Neuronal stem cell (in vitro differentiated cells): ENCODE measurements around the gene FCER1G.

Source experiments
- DNase-seq: peaks from one replicate; pipeline ENCODE4 v3.0.0-alpha.2; 2013; ENCODE audit warnings: low spot score
- H2AFZ ChIP-seq: one replicate; pipeline ENCODE4 v1.6.1; 2013; ENCODE audit warnings: mild to moderate bottlenecking, low read length, inconsistent platforms
- H2AK5ac ChIP-seq: 2 replicates; pipeline ENCODE4 v1.6.1; 2013; ENCODE audit warnings: low read depth, mild to moderate bottlenecking, inconsistent platforms, low read length, moderate library complexity, mixed read lengths
- H2BK120ac ChIP-seq: 2 replicates; pipeline ENCODE4 v1.6.1; 2013; ENCODE audit warnings: low read depth, mild to moderate bottlenecking, inconsistent platforms, low read length, moderate library complexity, mixed read lengths
- H2BK12ac ChIP-seq: one replicate; pipeline ENCODE4 v1.6.1; 2013; ENCODE audit warnings: low read length, inconsistent platforms
- H2BK15ac ChIP-seq: 2 replicates; pipeline ENCODE4 v1.6.1; 2013; ENCODE audit warnings: mild to moderate bottlenecking, low read length, inconsistent platforms, mixed read lengths
- H2BK5ac ChIP-seq: one replicate; pipeline ENCODE4 v1.6.1; 2013; ENCODE audit warnings: inconsistent platforms, mild to moderate bottlenecking, low read length, moderate library complexity
- H3K14ac ChIP-seq: one replicate; pipeline ENCODE4 v1.6.1; 2013; ENCODE audit warnings: low read length, inconsistent platforms
- H3K18ac ChIP-seq: 2 replicates; pipeline ENCODE4 v1.6.1; 2013; ENCODE audit warnings: low read length, inconsistent platforms
- H3K23ac ChIP-seq: 2 replicates; pipeline ENCODE4 v1.6.1; 2013; ENCODE audit warnings: low read depth, mild to moderate bottlenecking, mixed read lengths, low read length, inconsistent platforms; ENCODE audit not compliant: poor library complexity
- H3K27ac ChIP-seq: replicated peaks from 3 replicates; pipeline ENCODE4 v1.5.1; 2013; ENCODE audit warnings: low read length, inconsistent platforms
- H3K27me3 ChIP-seq, 3 experiments: 2 replicates each; pipeline ENCODE4 v1.6.1; 2013; ENCODE audit warnings: low read length in 3 of 3, mild to moderate bottlenecking in 2 of 3, inconsistent platforms in 1 of 3, low read depth in 1 of 3, mixed read lengths in 1 of 3, moderate library complexity in 1 of 3; ENCODE audit not compliant: control insufficient read depth in 3 of 3, insufficient read depth in 3 of 3
- H3K36me3 ChIP-seq, 2 donors: replicated peaks in 1 of 2; 2 replicates each; pipeline ENCODE4 v1.6.1; 2013; ENCODE audit warnings: low read length in 2 of 2; ENCODE audit not compliant: control insufficient read depth in 2 of 2, insufficient read depth in 2 of 2
- H3K4ac ChIP-seq: 2 replicates; pipeline ENCODE4 v1.6.1; 2013; ENCODE audit warnings: inconsistent platforms, mild to moderate bottlenecking, low read length, moderate library complexity
- H3K4me1 ChIP-seq, 2 donors: 1 replicate in 1 of 2; 2 replicates in 1 of 2; pipeline ENCODE4 v1.6.1; 2013; ENCODE audit warnings: low read length in 2 of 2, low read depth in 1 of 2; ENCODE audit not compliant: control insufficient read depth in 2 of 2, insufficient read depth in 1 of 2
- H3K4me2 ChIP-seq: one replicate; pipeline ENCODE4 v1.6.1; 2013; ENCODE audit warnings: mild to moderate bottlenecking, low read length, inconsistent platforms; ENCODE audit not compliant: insufficient read depth, poor library complexity, severe bottlenecking
- H3K4me3 ChIP-seq, 2 donors: 2 replicates each; pipeline ENCODE4 v1.5.1; 2013; ENCODE audit warnings: low read length in 2 of 2, mild to moderate bottlenecking in 2 of 2, inconsistent platforms in 1 of 2, moderate library complexity in 1 of 2
- H3K79me1 ChIP-seq: one replicate; pipeline ENCODE4 v1.6.1; 2013; ENCODE audit warnings: low read depth, mild to moderate bottlenecking, inconsistent platforms, low read length, moderate library complexity
- H3K9ac ChIP-seq: one replicate; pipeline ENCODE4 v1.6.1; 2013; ENCODE audit warnings: mild to moderate bottlenecking, low read depth, low read length, inconsistent platforms; ENCODE audit not compliant: poor library complexity
- H3K9me3 ChIP-seq, 2 donors: replicated peaks in 1 of 2; 2 replicates each; pipeline versions ENCODE3 to v1.6.1; 2013; ENCODE audit warnings: low read length in 2 of 2, mild to moderate bottlenecking in 2 of 2, inconsistent platforms in 1 of 2, low read depth in 1 of 2, mixed read lengths in 1 of 2, moderate library complexity in 1 of 2; ENCODE audit not compliant: control insufficient read depth in 2 of 2, insufficient read depth in 1 of 2
- H4K8ac ChIP-seq: one replicate; pipeline ENCODE4 v1.6.1; 2013; ENCODE audit warnings: low read depth, mild to moderate bottlenecking, inconsistent platforms, low read length, moderate library complexity
- H4K91ac ChIP-seq: one replicate; pipeline ENCODE4 v1.6.1; 2013; ENCODE audit warnings: low read length, low read depth, mild to moderate bottlenecking, inconsistent platforms; ENCODE audit not compliant: poor library complexity
- WGBS, 2 donors: extraction: QIAGEN DNeasy Blood & Tissue Kit; methylation state at CpG; one replicate each; pipeline ENCODE4 v1.1.7; 2013; ENCODE audit warnings: missing lambda C conversion rate in 2 of 2, mixed read lengths in 1 of 2; ENCODE audit not compliant: insufficient read length in 2 of 2, insufficient replicate concordance in 1 of 2; ENCODE audit errors: extremely low coverage in 2 of 2; 5-methylcytosine and 5-hydroxymethylcytosine counted together

The FCER1G gene

GRCh38 chr1:161168906-161169305 lies 46.2 kb upstream of the FCER1G start:
- Histone ChIP-seq H3K4me1 (peaks cover 3 to 4% of the 10 kb centered on the region in 2 donors), H2BK120ac (no peak overlapping the region), H2BK15ac (no peak overlapping the region), H3K79me1 (peaks cover 2% of the 10 kb centered on the region), H3K14ac (no peak overlapping the region), H3K18ac (no peak overlapping the region), H4K91ac (no peak overlapping the region), H3K27ac (no peak overlapping the region), H2AK5ac (no peak overlapping the region), H3K4me2 (no peak overlapping the region), H2BK5ac (no peak overlapping the region), H3K23ac (no peak overlapping the region), H3K4me3 (no peak overlapping the region), H2BK12ac (no peak overlapping the region), H3K9me3 (no peaks in the 10 kb centered on the region), H3K9ac (no peak overlapping the region), H4K8ac (no peak overlapping the region), H2AFZ (no peak overlapping the region), H3K4ac (no peak overlapping the region), H3K27me3 (no peaks in the 10 kb centered on the region), H3K36me3 (peaks cover 44 to 62% of the 10 kb centered on the region in 2 donors)
- no CpG with 5 or more reads among the region's 9 CpGs for WGBS, 2 donors
- DNase-seq, result no peak

- H3K36me3 ChIP-seq, result peaks cover 50 to 69% of the 10 kb centered on the region in 2 donors
- H3K27ac ChIP-seq, result no peak overlapping the region
- no CpG with 5 or more reads among the region's 5 CpGs for WGBS, 2 donors
- no peak overlapping the region for H2BK15ac ChIP-seq
- no peaks in the 10 kb centered on the region for H3K9me3 ChIP-seq
- no peak overlapping the region for H3K14ac ChIP-seq
- H3K4me3 ChIP-seq, result no peak overlapping the region
- no peak overlapping the region for H2BK12ac ChIP-seq
- H3K9ac ChIP-seq, result no peak overlapping the region
- H3K79me1 ChIP-seq, result peaks cover 2% of the 10 kb centered on the region
- DNase-seq, result no peak
- H3K23ac ChIP-seq, result no peak overlapping the region
- H3K4me2 ChIP-seq, result no peak overlapping the region
- no peak overlapping the region for H3K18ac ChIP-seq
- H4K91ac ChIP-seq, result no peak overlapping the region
- no peak overlapping the region for H2AFZ ChIP-seq
- no peaks in the 10 kb centered on the region for H3K27me3 ChIP-seq
- no peak overlapping the region for H2BK120ac ChIP-seq
- H2BK5ac ChIP-seq, result no peak overlapping the region
- H4K8ac ChIP-seq, result no peak overlapping the region
- H3K4ac ChIP-seq, result no peak overlapping the region
- no peak overlapping the region for H2AK5ac ChIP-seq
- peaks cover 2 to 3% of the 10 kb centered on the region in 2 donors for H3K4me1 ChIP-seq
Measured at GRCh38 chr1:161171191-161171590, 43.9 kb upstream of the FCER1G start.

- Histone ChIP-seq H3K36me3 (peaks cover 50 to 69% of the 10 kb centered on the region in 2 donors), H4K91ac (no peak overlapping the region)
Measured at GRCh38 chr1:161171696-161172095, 43.4 kb upstream of the FCER1G start.

GRCh38 chr1:161172349-161172748 lies 42.7 kb upstream of the FCER1G start:
- Histone ChIP-seq H3K4me3 (no peak overlapping the region), H3K18ac (no peak overlapping the region), H3K23ac (no peak overlapping the region), H2AFZ (no peak overlapping the region), H2BK120ac (no peak overlapping the region), H3K4me2 (no peak overlapping the region), H3K36me3 (peaks cover 50 to 69% of the 10 kb centered on the region in 2 donors), H2BK12ac (no peak overlapping the region), H4K91ac (no peak overlapping the region), H3K14ac (no peak overlapping the region), H2BK5ac (no peak overlapping the region), H3K79me1 (peaks cover 8% of the 10 kb centered on the region), H2AK5ac (no peak overlapping the region), H3K4me1 (peaks cover 5 to 6% of the 10 kb centered on the region in 2 donors), H3K9ac (no peak overlapping the region), H3K27ac (no peak overlapping the region), H3K27me3 (no peaks in the 10 kb centered on the region), H3K9me3 (no peaks in the 10 kb centered on the region), H2BK15ac (no peak overlapping the region), H3K4ac (no peak overlapping the region), H4K8ac (no peak overlapping the region)
- DNase-seq, result no peak
- no CpG with 5 or more reads among the region's 1 CpG for WGBS, 2 donors

More at GRCh38 chr1:161171696-161172095, 43.4 kb upstream of the FCER1G start:
- Histone ChIP-seq H2BK120ac (no peak overlapping the region), H3K23ac (no peak overlapping the region), H2AFZ (no peak overlapping the region), H3K9ac (no peak overlapping the region), H3K27me3 (no peaks in the 10 kb centered on the region), H3K4ac (no peak overlapping the region), H3K79me1 (peaks cover 3% of the 10 kb centered on the region), H3K14ac (no peak overlapping the region), H3K18ac (no peak overlapping the region), H3K9me3 (no peaks in the 10 kb centered on the region), H3K4me3 (no peak overlapping the region), H3K4me1 (peaks cover 7% of the 10 kb centered on the region in 2 donors), H2BK15ac (no peak overlapping the region), H3K4me2 (no peak overlapping the region), H3K27ac (no peak overlapping the region), H2BK5ac (no peak overlapping the region), H2BK12ac (no peak overlapping the region), H4K8ac (no peak overlapping the region), H2AK5ac (no peak overlapping the region)
- no peak for DNase-seq
- no CpG with 5 or more reads among the region's 12 CpGs for WGBS, 2 donors
